Mesothelial cell of epicardium (in vitro differentiated cells): ENCODE measurements around the gene PIP5KL1. TPM values are rescaled to one million over a fixed set of nuclear protein-coding genes. Genes with fewer than 3 reads are reported as not detected.

Source experiments
- DNase-seq, 2 experiments: peaks; one replicate each; pipeline ENCODE4 v3.0.0; 2021; ENCODE audit warnings: low spot score in 2 of 2; ENCODE audit not compliant: unreplicated experiment in 2 of 2
- H3K27ac Mint-ChIP-seq: 2 replicates; pipeline ENCODE4 v1.8.0; 2021; ENCODE audit warnings: mixed read lengths
- H3K27me3 Mint-ChIP-seq: 2 replicates; pipeline ENCODE4 v1.8.0; 2021; ENCODE audit warnings: low read depth, mixed read lengths
- H3K36me3 Mint-ChIP-seq: 2 replicates; pipeline ENCODE4 v1.8.0; 2021; ENCODE audit warnings: mixed read lengths
- H3K4me1 Mint-ChIP-seq: 2 replicates; pipeline ENCODE4 v1.8.0; 2021; ENCODE audit warnings: mixed read lengths
- H3K4me3 Mint-ChIP-seq: 2 replicates; pipeline ENCODE4 v1.8.0; 2021; ENCODE audit warnings: mild to moderate bottlenecking, moderate library complexity, mixed read lengths
- H3K9me3 Mint-ChIP-seq: 2 replicates; pipeline ENCODE4 v1.8.0; 2021; ENCODE audit warnings: mixed read lengths
- CTCF ChIP-seq: fragments of 200-600 bp; sonication (generic); IDR thresholded peaks from one replicate; pipeline ENCODE4 v1.5.0; 2021; ENCODE audit warnings: antibody characterized with exemption; ENCODE audit not compliant: unreplicated experiment
- total RNA-seq: library from RNA; stranded (reverse); gene quantifications from 3 replicates; pipeline ENCODE4 v1.2.1, GENCODE V29; 2021

Gene PIP5KL1
- total RNA-seq, 1 donor from 2014 or later = 8.2 TPM

GRCh38 chr9:127910613-127911205, 19.9 kb downstream of the PIP5KL1 start:
- Mint-ChIP-seq H3K27ac (no peak overlapping the region), H3K9me3 (no peaks in the 10 kb centered on the region), H3K4me3 (no peak overlapping the region), H3K4me1 (peaks cover 3% of the 10 kb centered on the region), H3K27me3 (no peaks in the 10 kb centered on the region), H3K36me3 (peaks cover 11% of the 10 kb centered on the region)
- DNase-seq = no peak
- no peak for TF ChIP-seq CTCF

- no peak for DNase-seq
- Mint-ChIP-seq H3K27me3 (no peaks in the 10 kb centered on the region), H3K9me3 (no peaks in the 10 kb centered on the region), H3K36me3 (peaks cover 11% of the 10 kb centered on the region), H3K27ac (no peak overlapping the region), H3K4me1 (peaks cover 8% of the 10 kb centered on the region), H3K4me3 (no peak overlapping the region)
- no peak for TF ChIP-seq CTCF
Observed at GRCh38 chr9:127909839-127910273, 20.7 kb downstream of the PIP5KL1 start.

GRCh38 chr9:127908660-127908926, 22.0 kb downstream of the PIP5KL1 start:
- no peak for DNase-seq
- TF ChIP-seq CTCF = no peak
- Mint-ChIP-seq H3K4me1 (peaks cover 20% of the 10 kb centered on the region), H3K27ac (no peak overlapping the region), H3K36me3 (peaks cover 11% of the 10 kb centered on the region), H3K4me3 (no peak overlapping the region), H3K27me3 (no peaks in the 10 kb centered on the region), H3K9me3 (no peaks in the 10 kb centered on the region)

GRCh38 chr9:127907867-127908659, 22.5 kb downstream of the PIP5KL1 start:
- no peak for DNase-seq
- Mint-ChIP-seq H3K27me3 (no peaks in the 10 kb centered on the region), H3K4me1 (peaks cover 25% of the 10 kb centered on the region), H3K4me3 (no peak overlapping the region), H3K9me3 (no peaks in the 10 kb centered on the region), H3K36me3 (peaks cover 11% of the 10 kb centered on the region), H3K27ac (no peak overlapping the region)
- no peak for TF ChIP-seq CTCF

GRCh38 chr9:127905788-127906191, 24.8 kb downstream of the PIP5KL1 start:
- Mint-ChIP-seq H3K4me1 (peaks cover 27% of the 10 kb centered on the region), H3K36me3 (peaks cover 3% of the 10 kb centered on the region), H3K4me3 (no peak overlapping the region), H3K27me3 (no peaks in the 10 kb centered on the region), H3K9me3 (no peaks in the 10 kb centered on the region), H3K27ac (peak overlapping the region; percentile 50)
- TF ChIP-seq CTCF = no peak
- no peak for DNase-seq
